H1 (cell line): Measurements from ENCODE around the gene LIN28A. TPM values are rescaled to one million over a fixed set of nuclear protein-coding genes. Genes with fewer than 3 reads are reported as not detected.

ENCODE experiments used
- HDAC2 ChIP-seq, 2 experiments: fragments of 300-600 bp in 1 of 2; sonication (generic) in 1 of 2; IDR thresholded peaks; 2 replicates each; pipeline ENCODE4 v1.6.1; 2011 to 2012; ENCODE audit warnings: low read depth in 2 of 2, low read length in 2 of 2, mild to moderate bottlenecking in 2 of 2, moderate library complexity in 2 of 2, borderline replicate concordance in 1 of 2, inconsistent platforms in 1 of 2
- polyA plus RNA-seq, 7 experiments: library from polyadenylated mRNA; depleted of rRNA in 3 of 7; stranded (reverse) in 5 of 7; unstranded in 2 of 7; fragments of >200 nt in 5 of 7; fragments of 200-250 nt in 2 of 7; gene quantifications; 1 replicate in 5 of 7; 2 replicates in 1 of 7; 4 replicates in 1 of 7; pipeline versions ENCODE4 v1.2.1 to v1.2.3, GENCODE V29; 2011 to 2013; ENCODE audit warnings: missing spikeins in 2 of 7, mixed read lengths in 2 of 7
- total RNA-seq: library from RNA; stranded (reverse); fragmentation: NEBNext Ultra II Directional; extraction: Animal tissue kit (Norgen Biotek cat#: 25700); gene quantifications from 2 replicates; pipeline ENCODE4 v1.2.1, GENCODE V29; 2021

LIN28A gene
- total and polyA plus RNA-seq, 2 of the 8 experiments (the other 6 are each of a cell fraction or from before 2014, with no cell fraction given): 403 to 1,486 TPM

DNA sequence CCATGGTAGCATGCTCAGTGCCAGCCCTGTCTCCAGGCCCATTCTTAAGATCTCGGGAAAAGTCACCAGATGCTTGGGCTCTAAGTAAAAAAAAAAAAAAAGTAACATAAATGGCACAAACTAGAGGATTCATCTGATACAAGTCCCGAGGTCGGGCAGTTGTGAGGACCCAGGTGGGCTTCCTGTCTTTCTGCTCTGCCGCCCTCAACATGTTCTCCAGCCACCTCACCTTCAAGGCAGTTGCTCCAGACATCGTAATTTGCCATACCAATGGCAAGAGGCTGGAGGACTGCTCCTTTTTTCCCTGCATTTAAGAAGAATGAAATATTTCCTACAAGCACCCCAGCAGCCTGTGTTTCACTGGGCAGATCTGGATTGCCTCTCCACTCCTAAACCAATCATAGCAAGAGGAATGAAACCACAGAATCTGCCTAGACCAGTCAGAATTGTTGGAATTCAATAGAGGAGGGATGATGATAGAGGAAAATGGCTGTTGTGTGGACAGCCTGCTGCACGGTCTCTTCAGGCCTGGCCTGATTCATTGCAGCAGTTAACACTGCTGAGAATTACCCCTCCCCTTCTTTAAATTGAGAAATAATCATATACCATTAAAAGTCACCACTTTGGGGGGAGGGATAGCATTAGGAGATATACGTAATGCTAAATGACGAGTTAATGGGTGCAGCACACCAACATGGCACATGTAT, 67.0 kb downstream of the LIN28A start (continued):
- TF ChIP-seq HDAC2 (IDR thresholded peaks at IDR 0.05; ENCODE audit: borderline replicate concordance in 1 of 2, low read depth in 2 of 2, low read length in 2 of 2): no peak
- TF ChIP-seq, all 59 proteins: peak for 3
